BJ (cell line): ENCODE results near the gene ZDHHC16. TPM values are rescaled to one million over a fixed set of nuclear protein-coding genes. Genes with fewer than 3 reads are reported as not detected.
"Not testable (repeated sequence)": the region's sequence is repeated elsewhere in the genome, so short reads cannot be mapped to it uniquely, and the experiment has no call there.

Experiments
- CTCF ChIA-PET: fragments of 350-600 bp; formaldehyde crosslinking; extraction: SDS; loops from one replicate; lab custom pipeline; 2021; ENCODE audit warnings: antibody characterized with exemption, inconsistent platforms; lab: Yijun Ruan, JAX
- POLR2A ChIA-PET: fragments of 300-600 bp; sonication (Branson Sonifier 250); formaldehyde crosslinking; extraction: SDS; loops from one replicate; lab custom pipeline; 2021; ENCODE audit warnings: antibody characterized with exemption; lab: Charles Lee
- DNase-seq: peaks from one replicate; pipeline ENCODE4 v3.0.0-alpha.2; 2011; ENCODE audit warnings: low read depth
- H3K27me3 ChIP-seq: 2 replicates; pipeline ENCODE4 v1.6.0; 2011; ENCODE audit warnings: low read length; ENCODE audit not compliant: control insufficient read depth, insufficient read depth
- H3K36me3 ChIP-seq: 2 replicates; pipeline ENCODE4 v1.5.1; 2011; ENCODE audit warnings: low read length; ENCODE audit not compliant: control insufficient read depth, insufficient read depth
- H3K4me3 ChIP-seq: 2 replicates; pipeline ENCODE4 v1.5.1; 2011; ENCODE audit warnings: low read depth, mild to moderate bottlenecking, control low read depth, low read length
- CTCF ChIP-seq: IDR thresholded peaks from 2 replicates; pipeline ENCODE4 v1.5.1; 2011; ENCODE audit warnings: low read depth, mild to moderate bottlenecking, control low read depth, inconsistent platforms, low read length, moderate library complexity; ENCODE audit not compliant: insufficient read depth
- polyA plus RNA-seq: library from polyadenylated mRNA; depleted of rRNA; stranded (reverse); fragments of >200 nt; gene quantifications from 2 replicates; pipeline ENCODE4 v1.2.3, GENCODE V29; 2011

The ZDHHC16 gene
- polyA plus RNA-seq, 1 experiment = 101 TPM

GRCh38 chr10:97404044-97404443, 41.9 kb upstream of the ZDHHC16 start:
- POLR2A ChIA-PET = no interaction called here
- CTCF ChIA-PET = interaction anchor here (1.6 kb wide), 1 partner anchor 208 kb away, joined by 3 read pairs; no protein-coding TSS in a partner anchor
- H3K36me3 ChIP-seq = no peaks in the 10 kb centered on the region
- no peak for DNase-seq
- no peaks in the 10 kb centered on the region for H3K27me3 ChIP-seq
- no peak for TF ChIP-seq CTCF
- H3K4me3 ChIP-seq = no peak overlapping the region

- Histone ChIP-seq H3K27me3 (no peaks in the 10 kb centered on the region), H3K36me3 (no peaks in the 10 kb centered on the region), H3K4me3 (no peak overlapping the region)
- DNase-seq = no peak
- ChIA-PET POLR2A (no interaction called here), CTCF (interaction anchor here (0.7 to 8.2 kb wide), 13 partner anchors 9 to 206 kb away, joined by 3 to 62 read pairs (median 5); no protein-coding TSS in a partner anchor)
- no peak for TF ChIP-seq CTCF
These were observed 39.9 kb upstream of the ZDHHC16 start for GRCh38 chr10:97406064-97406463.

GRCh38 chr10:97406483-97406882, 39.5 kb upstream of the ZDHHC16 start:
- H3K27me3 ChIP-seq, POLR2A ChIA-PET, H3K36me3 ChIP-seq, H3K4me3 ChIP-seq, DNase-seq: not testable (repeated sequence)
- CTCF ChIA-PET = interaction anchor here (0.7 to 8.2 kb wide), 18 partner anchors 8 to 210 kb away, joined by 3 to 62 read pairs (median 5); no protein-coding TSS in a partner anchor

GRCh38 chr10:97407211-97407951, 38.6 kb upstream of the ZDHHC16 start:
- no peaks in the 10 kb centered on the region for H3K27me3 ChIP-seq
- H3K4me3 ChIP-seq = no peak overlapping the region
- peak; percentile 77 for TF ChIP-seq CTCF
- DNase-seq = no peak
- H3K36me3 ChIP-seq = no peaks in the 10 kb centered on the region
- POLR2A ChIA-PET = no interaction called here
- CTCF ChIA-PET = interaction anchor here (0.5 to 8.2 kb wide), 18 partner anchors 7 to 209 kb away, joined by 3 to 62 read pairs (median 5); no protein-coding TSS in a partner anchor

GRCh38 chr10:97407952-97408248, 38.1 kb upstream of the ZDHHC16 start:
- ChIA-PET POLR2A (no interaction called here), CTCF (interaction anchor here (0.5 to 8.2 kb wide), 5 partner anchors 13 to 200 kb away, joined by 3 to 62 read pairs (median 12); no protein-coding TSS in a partner anchor)
- H3K27me3 ChIP-seq = no peaks in the 10 kb centered on the region
- H3K4me3 ChIP-seq = no peak overlapping the region
- DNase-seq = no peak
- no peaks in the 10 kb centered on the region for H3K36me3 ChIP-seq
- no peak for TF ChIP-seq CTCF
